ENCODE measurements around the gene CRHR2.

CRHR2 gene

DNA sequence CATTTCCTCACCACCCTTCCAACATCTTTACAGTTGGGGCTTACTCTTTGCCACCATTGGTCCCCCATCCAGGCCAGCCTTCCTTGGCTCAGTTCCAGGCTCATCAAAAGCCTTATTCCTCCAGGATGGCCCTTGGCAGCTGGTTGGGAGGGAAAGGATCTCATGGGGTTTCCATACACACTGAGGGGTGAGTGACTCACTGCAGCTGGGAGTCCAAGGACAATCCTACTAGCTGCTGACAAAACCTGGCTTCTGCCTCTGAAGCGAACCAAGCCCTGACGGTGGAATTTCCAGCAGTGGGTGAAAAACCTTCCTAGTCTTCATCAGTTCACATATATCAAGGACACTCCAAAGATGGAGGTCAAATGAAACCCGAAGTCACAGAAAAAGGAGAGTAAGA, 22.9 kb downstream of the CRHR2 start:
- no peak for DNase-seq (ENCODE audit: low read depth, low spot score)

DNA sequence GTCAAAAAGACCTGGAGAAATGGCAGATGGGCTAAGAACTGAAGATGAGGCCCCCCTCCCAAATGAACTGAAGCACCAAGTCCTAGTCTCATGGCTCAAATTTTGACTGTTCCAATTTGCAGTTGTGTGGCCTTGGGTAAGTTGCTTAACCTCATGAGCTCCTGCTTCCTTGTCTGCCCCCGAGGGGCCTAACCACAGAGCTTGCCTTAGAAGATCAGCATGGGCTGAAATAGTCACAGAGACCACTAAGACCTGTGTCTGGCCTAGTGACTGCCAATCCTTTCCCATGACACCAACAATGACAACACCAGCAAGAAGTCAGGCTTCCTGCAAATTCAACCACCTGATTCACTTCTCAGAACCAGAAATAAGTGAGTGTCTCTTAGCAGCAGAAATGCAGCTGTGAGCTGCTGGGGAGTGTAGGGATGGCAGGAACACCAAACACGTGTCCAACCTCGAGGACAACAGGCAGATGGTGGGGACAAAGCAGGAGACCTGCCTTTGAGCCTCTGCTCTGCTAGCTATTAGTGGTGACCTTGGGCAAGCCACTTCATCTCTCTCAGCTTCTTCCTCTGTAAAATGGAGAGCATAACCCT, 23.7 kb downstream of the CRHR2 start:
- Histone ChIP-seq H3K9ac (ENCODE audit: insufficient read length, low read depth) (no peak overlapping the region), H3K36me3 (ENCODE audit: insufficient read depth, insufficient read length, low read length) (peaks cover 9% of the 10 kb centered on the region), H3K9me3 (ENCODE audit: insufficient read depth, low read length) (no peaks in the 10 kb centered on the region), H3K4me1 (ENCODE audit: insufficient read depth, insufficient read length) (no peaks in the 10 kb centered on the region), H3K4me3 (ENCODE audit: insufficient read length, low read depth) (no peak overlapping the region), H3K27me3 (ENCODE audit: insufficient read depth, insufficient read length) (no peaks in the 10 kb centered on the region)
- TF ChIP-seq YY1 (IDR thresholded peaks at IDR 0.05; ENCODE audit: insufficient read depth, insufficient read length): no peak
- TF ChIP-seq ZNF274 (IDR thresholded peaks at IDR 0.05; ENCODE audit: low read depth, low read length): no peak
- TF ChIP-seq SUZ12 (IDR thresholded peaks at IDR 0.05; ENCODE audit: extremely low read depth, insufficient read depth, insufficient read length): no peak
- no peak for DNase-seq (ENCODE audit: low read depth, low spot score)

More for the DNA sequence above, 22.9 kb downstream of the CRHR2 start:
- no peaks in the 10 kb centered on the region for H3K4me1 ChIP-seq (ENCODE audit: insufficient read depth, insufficient read length)
- H3K9ac ChIP-seq (ENCODE audit: insufficient read length, low read depth): no peak overlapping the region
- no peak overlapping the region for H3K4me3 ChIP-seq (ENCODE audit: insufficient read length, low read depth)
- TF ChIP-seq SUZ12 (IDR thresholded peaks at IDR 0.05; ENCODE audit: extremely low read depth, insufficient read depth, insufficient read length) (no peak), YY1 (IDR thresholded peaks at IDR 0.05; ENCODE audit: insufficient read depth, insufficient read length) (no peak), ZNF274 (IDR thresholded peaks at IDR 0.05; ENCODE audit: low read depth, low read length) (no peak)
- H3K9me3 ChIP-seq (ENCODE audit: insufficient read depth, low read length): no peaks in the 10 kb centered on the region
- peaks cover 8% of the 10 kb centered on the region for H3K36me3 ChIP-seq (ENCODE audit: insufficient read depth, insufficient read length, low read length)
- no peaks in the 10 kb centered on the region for H3K27me3 ChIP-seq (ENCODE audit: insufficient read depth, insufficient read length)

DNA sequence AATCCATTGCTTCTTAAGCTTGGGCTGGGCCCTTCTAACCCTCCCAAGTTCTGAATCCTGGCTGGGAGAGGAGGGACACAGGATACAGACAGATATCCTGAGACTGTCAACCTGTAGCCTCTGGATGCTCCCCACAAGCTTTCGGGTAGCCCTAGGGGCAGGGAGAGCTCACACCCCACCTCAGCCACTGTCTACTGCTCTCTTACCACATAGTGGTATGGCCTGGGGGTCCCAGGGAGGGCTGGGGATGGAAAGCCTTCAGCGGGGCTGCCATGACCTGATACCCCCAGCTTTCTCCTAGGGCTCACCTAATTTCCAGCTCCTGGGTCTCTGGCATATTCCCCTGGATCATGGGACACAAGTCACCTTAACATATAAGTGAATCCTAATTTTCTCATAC, 25.1 kb downstream of the CRHR2 start:
- Histone ChIP-seq H3K9ac (ENCODE audit: insufficient read length, low read depth) (no peak overlapping the region), H3K4me3 (ENCODE audit: insufficient read length, low read depth) (no peak overlapping the region), H3K4me1 (ENCODE audit: insufficient read depth, insufficient read length) (no peaks in the 10 kb centered on the region), H3K27me3 (ENCODE audit: insufficient read depth, insufficient read length) (no peaks in the 10 kb centered on the region), H3K9me3 (ENCODE audit: insufficient read depth, low read length) (no peaks in the 10 kb centered on the region), H3K36me3 (ENCODE audit: insufficient read depth, insufficient read length, low read length) (peaks cover 9% of the 10 kb centered on the region)
- TF ChIP-seq ZNF274 (IDR thresholded peaks at IDR 0.05; ENCODE audit: low read depth, low read length) (no peak), YY1 (IDR thresholded peaks at IDR 0.05; ENCODE audit: insufficient read depth, insufficient read length) (no peak), SUZ12 (IDR thresholded peaks at IDR 0.05; ENCODE audit: extremely low read depth, insufficient read depth, insufficient read length) (no peak)
- no peak for DNase-seq (ENCODE audit: low read depth, low spot score)

DNA sequence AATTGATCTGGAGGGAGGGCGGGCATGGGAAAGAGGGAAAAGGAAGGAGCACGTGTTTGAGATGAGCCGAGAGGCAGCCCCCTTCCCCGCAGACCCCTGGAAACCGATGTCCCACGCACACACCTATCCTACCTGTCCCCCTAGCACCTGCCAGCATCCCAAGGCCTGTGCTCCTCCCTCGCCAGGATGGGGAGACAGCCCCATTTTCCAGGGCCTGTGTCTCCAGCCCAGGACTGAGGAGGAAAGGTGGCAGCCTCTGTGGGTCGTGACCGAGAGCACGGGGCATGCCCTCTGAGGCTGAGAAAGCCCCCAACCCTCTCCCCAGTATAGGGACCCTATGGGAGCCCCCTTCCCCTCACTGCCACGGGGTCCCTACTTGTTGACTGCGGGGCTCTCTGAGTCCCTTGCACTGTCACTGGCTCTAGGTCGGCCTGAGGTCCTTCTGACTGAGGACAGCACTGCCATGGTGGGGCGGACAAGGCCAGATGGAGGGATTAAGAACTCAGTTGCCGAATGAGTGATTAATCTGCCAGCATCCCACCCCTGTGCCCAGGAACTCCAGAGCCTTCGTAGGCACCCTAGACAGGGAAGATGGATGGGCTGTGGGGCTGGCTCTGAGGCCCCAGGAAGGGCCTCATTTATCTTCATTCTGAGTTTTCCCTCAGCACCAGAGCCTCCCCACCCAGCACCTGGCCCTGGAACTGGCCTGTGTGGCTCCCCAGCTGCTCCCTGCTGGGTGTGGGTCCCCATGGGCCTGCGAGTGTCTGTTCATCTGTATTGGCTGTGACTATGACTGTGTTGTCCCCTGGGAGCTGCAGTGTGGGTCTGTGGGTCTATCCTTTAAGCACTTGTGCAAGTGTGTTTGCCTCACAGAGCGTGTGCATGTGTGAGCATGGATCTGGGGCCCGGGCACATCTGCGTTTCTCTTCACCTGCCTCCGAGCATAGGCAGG, 26.0 kb downstream of the CRHR2 start:
- no peaks in the 10 kb centered on the region for H3K9me3 ChIP-seq (ENCODE audit: insufficient read depth, low read length)
- H3K27me3 ChIP-seq (ENCODE audit: insufficient read depth, insufficient read length): no peaks in the 10 kb centered on the region
- no peak overlapping the region for H3K4me3 ChIP-seq (ENCODE audit: insufficient read length, low read depth)
- no peak for DNase-seq (ENCODE audit: low read depth, low spot score)
- no peaks in the 10 kb centered on the region for H3K4me1 ChIP-seq (ENCODE audit: insufficient read depth, insufficient read length)
- TF ChIP-seq SUZ12 (IDR thresholded peaks at IDR 0.05; ENCODE audit: extremely low read depth, insufficient read depth, insufficient read length) (no peak), ZNF274 (IDR thresholded peaks at IDR 0.05; ENCODE audit: low read depth, low read length) (no peak), YY1 (IDR thresholded peaks at IDR 0.05; ENCODE audit: insufficient read depth, insufficient read length) (no peak)
- H3K9ac ChIP-seq (ENCODE audit: insufficient read length, low read depth): no peak overlapping the region
- peaks cover 9% of the 10 kb centered on the region for H3K36me3 ChIP-seq (ENCODE audit: insufficient read depth, insufficient read length, low read length)

DNA sequence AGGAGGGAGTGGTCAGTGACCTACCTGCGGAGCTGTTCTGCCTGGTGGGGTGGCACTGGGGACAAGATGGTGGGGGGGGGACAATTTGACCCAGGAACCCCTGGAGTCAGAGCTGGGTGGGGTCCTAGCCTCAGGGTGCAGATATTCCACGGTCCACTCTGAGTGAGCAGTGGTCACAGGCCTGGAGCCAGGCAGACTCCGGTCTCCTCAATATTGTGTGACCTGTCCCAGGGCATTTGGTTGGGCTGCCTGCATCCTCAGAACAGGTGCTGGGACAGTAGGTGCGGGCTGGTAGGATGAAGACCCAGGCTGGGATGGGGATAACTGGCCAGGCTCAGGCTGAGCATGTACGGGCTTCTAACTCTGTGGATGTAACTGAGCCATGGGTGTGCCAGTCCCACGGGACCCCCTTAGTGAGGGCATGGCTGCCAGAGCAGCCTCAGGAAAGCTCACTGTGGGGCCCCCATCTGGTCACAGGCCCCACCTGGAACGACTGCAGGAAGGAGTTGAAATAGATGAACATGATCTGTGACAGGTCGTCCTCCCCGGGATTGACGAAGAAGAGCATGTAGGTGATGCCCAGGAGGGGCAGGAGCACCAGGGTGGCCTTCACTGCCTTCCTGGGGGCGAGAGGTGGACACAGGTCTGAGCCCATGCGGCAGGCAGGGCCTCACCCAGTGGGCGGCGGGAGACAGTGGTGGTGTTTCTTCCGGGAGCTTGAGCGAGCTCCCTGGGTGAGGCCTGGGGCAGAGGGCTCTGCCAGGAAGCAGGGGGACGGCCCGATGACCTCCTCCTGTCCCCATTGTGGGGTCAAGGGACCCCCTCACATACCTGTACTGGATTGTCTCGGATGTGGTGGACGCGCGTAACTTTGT, 26.9 kb downstream of the CRHR2 start:
- no peaks in the 10 kb centered on the region for H3K27me3 ChIP-seq (ENCODE audit: insufficient read depth, insufficient read length)
- TF ChIP-seq SUZ12 (IDR thresholded peaks at IDR 0.05; ENCODE audit: extremely low read depth, insufficient read depth, insufficient read length) (no peak), ZNF274 (IDR thresholded peaks at IDR 0.05; ENCODE audit: low read depth, low read length) (no peak), YY1 (IDR thresholded peaks at IDR 0.05; ENCODE audit: insufficient read depth, insufficient read length) (no peak)
- H3K4me1 ChIP-seq (ENCODE audit: insufficient read depth, insufficient read length): no peaks in the 10 kb centered on the region
- H3K36me3 ChIP-seq (ENCODE audit: insufficient read depth, insufficient read length, low read length): peaks cover 9% of the 10 kb centered on the region
- H3K9me3 ChIP-seq (ENCODE audit: insufficient read depth, low read length): no peaks in the 10 kb centered on the region
- no peak for DNase-seq (ENCODE audit: low read depth, low spot score)
- H3K4me3 ChIP-seq (ENCODE audit: insufficient read length, low read depth): no peak overlapping the region
- H3K9ac ChIP-seq (ENCODE audit: insufficient read length, low read depth): no peak overlapping the region

DNA sequence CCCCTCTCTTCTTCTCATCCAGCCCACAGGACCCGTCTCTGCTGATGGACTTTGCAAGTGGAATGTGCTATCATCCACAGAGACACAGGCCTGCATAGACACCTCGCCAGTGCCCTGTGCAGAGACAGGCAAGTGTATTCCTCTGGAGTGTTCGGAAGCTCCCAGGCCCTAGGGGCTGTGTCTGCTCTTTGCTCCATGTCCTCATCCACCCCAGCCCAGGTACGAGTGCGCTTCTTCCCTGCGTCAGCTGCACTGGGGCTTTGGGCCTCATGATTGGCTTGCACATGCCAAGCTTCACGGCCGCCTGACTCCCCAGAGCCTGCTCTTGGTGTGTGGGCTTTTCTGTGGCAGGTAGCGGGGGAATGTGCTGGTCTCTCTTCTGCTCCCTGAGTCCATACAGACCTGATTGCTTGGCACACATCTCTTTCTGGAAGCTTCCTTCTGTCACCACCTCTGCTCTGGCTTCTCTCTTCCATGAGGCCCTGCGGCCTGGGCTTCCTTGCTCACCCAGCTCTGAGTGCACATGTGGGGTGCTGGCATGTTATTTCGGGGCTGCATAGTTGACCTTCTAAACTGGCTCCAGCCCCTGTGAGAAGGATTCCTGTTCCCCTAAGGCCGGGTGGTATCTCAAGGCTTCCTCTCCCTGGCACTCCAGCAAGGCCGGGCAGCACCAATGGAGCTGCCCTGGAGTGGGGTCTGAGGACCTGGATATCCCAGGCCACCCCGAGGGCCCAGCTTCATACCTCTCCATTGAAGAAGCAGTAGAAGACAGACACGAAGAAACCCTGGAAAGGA, 27.8 kb downstream of the CRHR2 start:
- DNase-seq (ENCODE audit: low read depth, low spot score): no peak

More for the DNA sequence above, 27.8 kb downstream of the CRHR2 start:
- Histone ChIP-seq H3K4me3 (ENCODE audit: insufficient read length, low read depth) (no peak overlapping the region), H3K9ac (ENCODE audit: insufficient read length, low read depth) (no peak overlapping the region), H3K36me3 (ENCODE audit: insufficient read depth, insufficient read length, low read length) (peaks cover 9% of the 10 kb centered on the region), H3K9me3 (ENCODE audit: insufficient read depth, low read length) (no peaks in the 10 kb centered on the region), H3K27me3 (ENCODE audit: insufficient read depth, insufficient read length) (no peaks in the 10 kb centered on the region), H3K4me1 (ENCODE audit: insufficient read depth, insufficient read length) (peaks cover 3% of the 10 kb centered on the region)
- TF ChIP-seq YY1 (IDR thresholded peaks at IDR 0.05; ENCODE audit: insufficient read depth, insufficient read length) (no peak), ZNF274 (IDR thresholded peaks at IDR 0.05; ENCODE audit: low read depth, low read length) (no peak), SUZ12 (IDR thresholded peaks at IDR 0.05; ENCODE audit: extremely low read depth, insufficient read depth, insufficient read length) (no peak)
